ENCODE data around the gene TCF20. TPM values are rescaled to one million over a fixed set of nuclear protein-coding genes. Genes with fewer than 3 reads are reported as not detected.

The TCF20 gene
- total and polyA plus RNA-seq, 2 donors: 9.9 to 26.4 TPM

DNA sequence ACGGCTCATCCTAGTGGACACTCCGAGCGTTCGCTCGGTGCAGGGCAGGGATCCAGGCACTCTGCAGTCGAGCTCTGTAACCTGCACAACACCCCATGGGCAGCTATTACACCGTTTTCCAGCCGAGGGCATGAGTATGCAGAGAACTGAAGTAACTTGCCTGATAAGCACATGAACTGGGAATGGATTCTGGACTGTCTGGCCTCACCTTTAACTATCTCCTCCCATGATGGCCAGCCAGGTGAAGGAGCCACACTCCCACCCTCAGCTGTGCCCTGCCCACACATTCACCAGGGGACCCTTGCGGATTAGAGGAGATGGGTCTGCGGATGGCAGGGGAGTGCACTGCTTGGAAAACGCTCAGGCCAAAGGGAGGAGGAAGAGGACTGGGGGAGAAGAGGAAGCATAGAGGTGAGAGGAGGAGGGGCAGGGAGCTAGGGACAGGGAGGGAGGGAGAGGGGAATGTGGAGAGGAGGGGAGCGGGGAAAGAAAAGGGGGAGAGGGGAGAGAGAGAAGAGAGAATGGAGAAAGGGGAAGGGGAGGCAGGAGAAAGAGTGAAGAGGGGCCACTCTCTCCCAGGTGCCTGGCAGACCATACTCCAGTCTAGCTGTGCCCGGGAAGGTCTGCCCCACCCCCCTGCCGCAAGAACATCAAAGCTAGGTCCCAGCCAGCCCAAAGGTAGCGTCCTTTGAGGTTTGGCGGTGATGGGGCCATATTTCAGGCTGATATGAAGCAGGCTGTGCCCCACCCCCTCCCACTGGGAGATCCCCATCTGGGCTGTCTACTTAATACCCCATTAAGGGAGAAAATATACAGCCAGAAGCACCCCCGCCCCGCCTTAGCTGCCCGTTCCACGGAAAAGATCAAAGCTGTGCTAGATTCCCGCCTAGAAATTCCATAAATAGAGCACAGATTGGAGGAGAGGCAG lies 33.2 kb upstream of the TCF20 start:
- Histone ChIP-seq H3K4me1 (ENCODE audit: control insufficient read depth in 2 of 2, insufficient read depth in 2 of 2, low read length in 2 of 2) (peaks cover 33 to 67% of the 10 kb centered on the region in 2 donors), H3K27me3 (ENCODE audit: control insufficient read depth in 2 of 2, insufficient read depth in 1 of 2, low read length in 1 of 2) (peaks cover 0 to 18% of the 10 kb centered on the region in 2 donors), H3K9me3 (ENCODE audit: control insufficient read depth in 2 of 2, insufficient read depth in 1 of 2, low read length in 1 of 2) (peaks cover 0 to 8% of the 10 kb centered on the region in 2 donors), H3K36me3 (ENCODE audit: control insufficient read depth in 2 of 2, insufficient read depth in 2 of 2, low read length in 1 of 2) (no peaks in the 10 kb centered on the region), H3K4me3 (ENCODE audit: low read length in 2 of 2) (no peak overlapping the region), H3K27ac (ENCODE audit: low read depth in 1 of 2, low read length in 1 of 2) (no peak overlapping the region)
- WGBS: 59% methylated on average over 21 of the region's 21 CpGs
- DNase-seq (ENCODE audit: low read depth in 6 of 9, low spot score in 9 of 9): no peak

DNA sequence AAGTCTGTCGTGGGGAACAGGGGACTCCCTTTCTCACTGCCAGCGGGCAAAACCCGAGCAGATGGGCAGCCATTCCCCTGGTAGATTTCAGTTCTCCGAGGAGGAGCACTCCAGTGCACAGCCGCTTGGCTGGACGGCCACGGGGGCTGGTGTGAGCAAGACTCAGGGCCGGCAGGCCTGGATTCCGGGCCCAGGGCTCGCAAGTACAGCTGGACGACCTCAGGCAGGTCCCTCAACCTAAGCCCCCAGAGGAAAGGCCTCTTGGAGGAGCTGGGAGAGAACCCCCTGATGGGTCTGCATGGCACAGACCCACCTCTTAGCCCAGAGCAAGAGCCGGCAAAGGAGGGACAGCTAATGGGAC lies 31.3 kb upstream of the TCF20 start:
- H3K27me3 ChIP-seq (ENCODE audit: control insufficient read depth in 2 of 2, insufficient read depth in 1 of 2, low read length in 1 of 2): peaks cover 0 to 16% of the 10 kb centered on the region in 2 donors

GRCh38 chr22:42301077-42301741 lies 30.8 kb upstream of the TCF20 start:
- 58% methylated on average over 13 of the region's 13 CpGs for WGBS
- Histone ChIP-seq H3K4me1 (ENCODE audit: control insufficient read depth in 2 of 2, insufficient read depth in 2 of 2, low read length in 2 of 2) (peaks cover 50 to 81% of the 10 kb centered on the region in 2 donors), H3K27me3 (ENCODE audit: control insufficient read depth in 2 of 2, insufficient read depth in 1 of 2, low read length in 1 of 2) (peaks cover 0 to 16% of the 10 kb centered on the region in 2 donors), H3K4me3 (ENCODE audit: low read length in 2 of 2) (no peak overlapping the region), H3K27ac (ENCODE audit: low read depth in 1 of 2, low read length in 1 of 2) (no peak overlapping the region), H3K9me3 (ENCODE audit: control insufficient read depth in 2 of 2, insufficient read depth in 1 of 2, low read length in 1 of 2) (peaks cover 0 to 15% of the 10 kb centered on the region in 2 donors), H3K36me3 (ENCODE audit: control insufficient read depth in 2 of 2, insufficient read depth in 2 of 2, low read length in 1 of 2) (no peaks in the 10 kb centered on the region)
- no peak for DNase-seq (ENCODE audit: low read depth in 6 of 9, low spot score in 9 of 9)

More for the DNA sequence above, 31.3 kb upstream of the TCF20 start:
- Histone ChIP-seq H3K4me1 (ENCODE audit: control insufficient read depth in 2 of 2, insufficient read depth in 2 of 2, low read length in 2 of 2) (peaks cover 45 to 76% of the 10 kb centered on the region in 2 donors), H3K9me3 (ENCODE audit: control insufficient read depth in 2 of 2, insufficient read depth in 1 of 2, low read length in 1 of 2) (peaks cover 0 to 11% of the 10 kb centered on the region in 2 donors), H3K4me3 (ENCODE audit: low read length in 2 of 2) (no peak overlapping the region), H3K36me3 (ENCODE audit: control insufficient read depth in 2 of 2, insufficient read depth in 2 of 2, low read length in 1 of 2) (no peaks in the 10 kb centered on the region), H3K27ac (ENCODE audit: low read depth in 1 of 2, low read length in 1 of 2) (no peak overlapping the region)
- WGBS: 95% methylated on average over 12 of the region's 12 CpGs
- DNase-seq (ENCODE audit: low read depth in 6 of 9, low spot score in 9 of 9): no peak

GRCh38 chr22:42300259-42301076 lies 30.0 kb upstream of the TCF20 start:
- peaks cover 51 to 87% of the 10 kb centered on the region in 2 donors for H3K4me1 ChIP-seq (ENCODE audit: control insufficient read depth in 2 of 2, insufficient read depth in 2 of 2, low read length in 2 of 2)
- peaks cover 0 to 15% of the 10 kb centered on the region in 2 donors for H3K9me3 ChIP-seq (ENCODE audit: control insufficient read depth in 2 of 2, insufficient read depth in 1 of 2, low read length in 1 of 2)
- H3K27ac ChIP-seq (ENCODE audit: low read depth in 1 of 2, low read length in 1 of 2): peak overlapping the region; percentile 56 to 77
- no peaks in the 10 kb centered on the region for H3K36me3 ChIP-seq (ENCODE audit: control insufficient read depth in 2 of 2, insufficient read depth in 2 of 2, low read length in 1 of 2)
- peaks cover 0 to 14% of the 10 kb centered on the region in 2 donors for H3K27me3 ChIP-seq (ENCODE audit: control insufficient read depth in 2 of 2, insufficient read depth in 1 of 2, low read length in 1 of 2)
- 20% methylated on average over 10 of the region's 10 CpGs for WGBS
- H3K4me3 ChIP-seq (ENCODE audit: low read length in 2 of 2): peak overlapping the region; percentile 14 to 32
- peak in 4 of 9 donors; percentile 49 to 79 (median 54) for DNase-seq (ENCODE audit: low read depth in 6 of 9, low spot score in 9 of 9)

DNA sequence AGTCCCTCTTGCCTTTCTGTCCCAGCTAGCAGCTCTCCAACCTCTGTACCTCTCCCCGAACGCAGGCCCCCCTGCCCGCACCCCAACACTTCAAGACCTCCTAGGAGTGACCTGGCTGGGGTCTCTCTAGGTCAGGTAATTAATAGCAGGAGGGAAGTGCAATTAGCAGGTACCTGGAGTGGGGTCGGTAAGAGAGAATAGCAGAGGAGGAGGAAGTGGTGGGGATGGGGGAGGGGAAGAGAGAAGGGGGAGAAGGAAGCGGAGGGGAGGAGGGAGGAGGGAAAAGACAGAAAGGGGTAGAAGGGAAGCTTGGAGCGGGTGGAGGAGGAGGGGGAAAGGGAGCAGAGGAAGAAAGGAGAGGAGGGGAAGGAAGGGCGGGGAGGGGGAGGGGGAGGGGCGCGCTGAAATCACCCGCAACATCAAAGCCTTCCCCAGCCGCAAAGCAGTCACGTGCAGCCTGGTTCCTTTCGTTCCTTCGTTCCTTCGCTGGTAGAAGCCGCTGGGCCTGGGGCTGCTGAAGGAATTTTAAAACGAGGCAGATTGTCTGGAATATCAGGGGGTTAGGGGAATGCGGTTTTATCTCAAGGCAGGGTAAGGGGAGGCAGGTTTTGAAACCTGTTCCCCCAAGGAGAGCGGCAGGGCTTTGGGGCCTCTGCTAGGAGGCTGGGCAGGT lies 29.3 kb upstream of the TCF20 start:
- Histone ChIP-seq H3K27ac (ENCODE audit: low read depth in 1 of 2, low read length in 1 of 2) (peak overlapping the region; percentile 52 to 77), H3K9me3 (ENCODE audit: control insufficient read depth in 2 of 2, insufficient read depth in 1 of 2, low read length in 1 of 2) (peaks cover 0 to 15% of the 10 kb centered on the region in 2 donors), H3K27me3 (ENCODE audit: control insufficient read depth in 2 of 2, insufficient read depth in 1 of 2, low read length in 1 of 2) (peaks cover 0 to 11% of the 10 kb centered on the region in 2 donors), H3K36me3 (ENCODE audit: control insufficient read depth in 2 of 2, insufficient read depth in 2 of 2, low read length in 1 of 2) (no peaks in the 10 kb centered on the region), H3K4me1 (ENCODE audit: control insufficient read depth in 2 of 2, insufficient read depth in 2 of 2, low read length in 2 of 2) (peaks cover 54 to 91% of the 10 kb centered on the region in 2 donors), H3K4me3 (ENCODE audit: low read length in 2 of 2) (peak overlapping the region; percentile 14 to 32)
- peak in 7 of 9 donors; percentile 50 to 87 (median 69) for DNase-seq (ENCODE audit: low read depth in 6 of 9, low spot score in 9 of 9)
- whole genome bisulfite sequencing: 6% methylated on average over 19 of the region's 19 CpGs

DNA sequence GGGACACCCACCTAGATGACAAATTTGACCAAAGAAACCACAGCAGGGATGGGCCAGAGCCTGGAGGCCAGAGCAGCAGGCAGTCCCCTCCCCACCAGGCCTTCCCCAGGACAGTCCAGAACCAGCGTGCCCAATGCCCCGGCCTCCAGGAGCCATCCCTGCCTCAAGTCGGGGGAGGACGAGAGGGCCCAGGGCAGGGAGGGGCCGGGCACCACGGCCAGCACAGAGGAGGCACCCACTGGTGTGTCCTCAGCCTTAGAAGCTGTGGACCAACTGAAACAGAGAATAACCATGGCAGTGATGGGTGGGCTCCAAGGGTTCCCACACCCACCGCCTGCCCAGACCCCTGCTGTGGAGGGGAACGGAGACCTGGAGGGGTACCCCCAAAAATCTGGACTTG lies 28.3 kb upstream of the TCF20 start:
- no peak for DNase-seq (ENCODE audit: low read depth in 6 of 9, low spot score in 9 of 9)
- H3K27ac ChIP-seq (ENCODE audit: low read depth in 1 of 2, low read length in 1 of 2): no peak overlapping the region
- H3K9me3 ChIP-seq (ENCODE audit: control insufficient read depth in 2 of 2, insufficient read depth in 1 of 2, low read length in 1 of 2): peaks cover 0 to 8% of the 10 kb centered on the region in 2 donors
- H3K36me3 ChIP-seq (ENCODE audit: control insufficient read depth in 2 of 2, insufficient read depth in 2 of 2, low read length in 1 of 2): no peaks in the 10 kb centered on the region
- WGBS: 95% methylated on average over 8 of the region's 8 CpGs
- peaks cover 0 to 4% of the 10 kb centered on the region in 2 donors for H3K27me3 ChIP-seq (ENCODE audit: control insufficient read depth in 2 of 2, insufficient read depth in 1 of 2, low read length in 1 of 2)
- peaks cover 60 to 91% of the 10 kb centered on the region in 2 donors for H3K4me1 ChIP-seq (ENCODE audit: control insufficient read depth in 2 of 2, insufficient read depth in 2 of 2, low read length in 2 of 2)
- no peak overlapping the region for H3K4me3 ChIP-seq (ENCODE audit: low read length in 2 of 2)

DNA sequence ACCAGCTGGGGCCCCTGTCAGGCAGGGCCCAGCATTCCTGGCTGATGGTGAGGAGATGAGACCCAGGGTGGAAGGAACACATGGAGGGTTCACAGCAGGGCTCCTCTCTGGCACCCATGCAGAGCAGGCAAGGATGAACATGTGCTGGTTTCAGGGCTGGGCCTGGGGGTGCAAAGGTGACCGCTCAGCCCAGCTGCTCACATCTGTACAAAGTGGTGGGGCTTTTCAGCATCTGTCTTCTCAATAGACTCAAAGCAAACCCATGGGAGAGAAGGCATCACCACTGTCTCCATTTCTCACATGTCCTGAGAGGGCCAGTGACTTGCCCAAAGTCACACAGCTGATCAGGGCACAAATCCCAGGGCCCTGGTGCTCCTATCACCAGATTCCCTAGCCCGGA lies 27.3 kb upstream of the TCF20 start:
- no peaks in the 10 kb centered on the region for H3K27me3 ChIP-seq (ENCODE audit: control insufficient read depth in 2 of 2, insufficient read depth in 1 of 2, low read length in 1 of 2)
- no peak overlapping the region for H3K4me3 ChIP-seq (ENCODE audit: low read length in 2 of 2)
- peak overlapping the region in 1 of 2 donors; percentile 22 for H3K27ac ChIP-seq (ENCODE audit: low read depth in 1 of 2, low read length in 1 of 2)
- DNase-seq (ENCODE audit: low read depth in 6 of 9, low spot score in 9 of 9): no peak
- no peaks in the 10 kb centered on the region for H3K36me3 ChIP-seq (ENCODE audit: control insufficient read depth in 2 of 2, insufficient read depth in 2 of 2, low read length in 1 of 2)
- peaks cover 62 to 94% of the 10 kb centered on the region in 2 donors for H3K4me1 ChIP-seq (ENCODE audit: control insufficient read depth in 2 of 2, insufficient read depth in 2 of 2, low read length in 2 of 2)
- H3K9me3 ChIP-seq (ENCODE audit: control insufficient read depth in 2 of 2, insufficient read depth in 1 of 2, low read length in 1 of 2): peaks cover 0 to 7% of the 10 kb centered on the region in 2 donors
- 91% methylated on average over 2 of the region's 2 CpGs for WGBS

GRCh38 chr22:42296883-42297282 lies 26.4 kb upstream of the TCF20 start:
- 95% methylated on average over 3 of the region's 3 CpGs for WGBS
- Histone ChIP-seq H3K36me3 (ENCODE audit: control insufficient read depth in 2 of 2, insufficient read depth in 2 of 2, low read length in 1 of 2) (no peaks in the 10 kb centered on the region), H3K4me3 (ENCODE audit: low read length in 2 of 2) (no peak overlapping the region), H3K9me3 (ENCODE audit: control insufficient read depth in 2 of 2, insufficient read depth in 1 of 2, low read length in 1 of 2) (peaks cover 0 to 7% of the 10 kb centered on the region in 2 donors), H3K27ac (ENCODE audit: low read depth in 1 of 2, low read length in 1 of 2) (peak overlapping the region in 1 of 2 donors; percentile 7), H3K4me1 (ENCODE audit: control insufficient read depth in 2 of 2, insufficient read depth in 2 of 2, low read length in 2 of 2) (peaks cover 62 to 86% of the 10 kb centered on the region in 2 donors), H3K27me3 (ENCODE audit: control insufficient read depth in 2 of 2, insufficient read depth in 1 of 2, low read length in 1 of 2) (no peaks in the 10 kb centered on the region)
- DNase-seq (ENCODE audit: low read depth in 6 of 9, low spot score in 9 of 9): no peak
